B cell (primary cell): ENCODE measurements around the gene FLT1. TPM values are rescaled to one million over a fixed set of nuclear protein-coding genes. Genes with fewer than 3 reads are reported as not detected.

Experiments
- ATAC-seq: fragments of 200-7000 bp; cut with Tn5 transposase; one replicate; pipeline ENCODE4 v1.10.0; 2021; ENCODE audit warnings: low read depth, mild to moderate bottlenecking, moderate number of reproducible peaks, moderate library complexity
- CTCF ChIA-PET: fragments of 350-600 bp; sonication (Branson Sonifier 250); formaldehyde crosslinking; loops from one replicate; lab custom pipeline; 2021; ENCODE audit warnings: antibody characterized with exemption, inconsistent platforms; lab: Charles Lee
- POLR2A ChIA-PET: fragments of 350-600 bp; sonication (Branson Sonifier 250); formaldehyde crosslinking; loops from one replicate; lab custom pipeline; 2021; ENCODE audit warnings: antibody characterized with exemption; lab: Charles Lee
- DNase-seq: peaks from one replicate; pipeline ENCODE4 v3.0.0; 2013
- H2AFZ ChIP-seq: 2 replicates; pipeline ENCODE4 v1.6.1; 2012; ENCODE audit warnings: mild to moderate bottlenecking, low read depth, low read length; ENCODE audit not compliant: insufficient read depth, poor library complexity, severe bottlenecking
- H3K27ac ChIP-seq, 2 donors: 1 replicate in 1 of 2; 2 replicates in 1 of 2; pipeline ENCODE4 v1.5.1; 2012 to 2013; ENCODE audit warnings: low read length in 2 of 2, mild to moderate bottlenecking in 2 of 2, moderate library complexity in 1 of 2
- H3K27me3 ChIP-seq, 4 experiments: fragments of 200-600 bp in 1 of 4; sonication (generic) in 1 of 4; replicated peaks in 1 of 4; 1 replicate in 2 of 4; 2 replicates in 2 of 4; pipeline versions ENCODE4 v1.6.1 to v1.7.0; 2013 to 2016; ENCODE audit warnings: low read length in 3 of 4, mild to moderate bottlenecking in 2 of 4, mixed read lengths in 1 of 4, moderate library complexity in 1 of 4; ENCODE audit not compliant: insufficient read depth in 4 of 4, control insufficient read depth in 3 of 4; ENCODE audit errors: control extremely low read depth in 1 of 4
- H3K36me3 ChIP-seq, 2 experiments: replicated peaks in 1 of 2; 1 replicate in 1 of 2; 2 replicates in 1 of 2; pipeline versions ENCODE4 v1.6.1 to v1.7.1; 2013; ENCODE audit warnings: low read length in 1 of 2; ENCODE audit not compliant: insufficient read depth in 2 of 2, control insufficient read depth in 1 of 2; ENCODE audit errors: control extremely low read depth in 1 of 2, extremely low read depth in 1 of 2
- H3K4me1 ChIP-seq, 2 donors: fragments of 200-600 bp in 1 of 2; sonication (generic) in 1 of 2; 1 replicate in 1 of 2; 2 replicates in 1 of 2; pipeline versions ENCODE4 v1.5.1 to v1.6.1; 2013 to 2017; ENCODE audit warnings: low read length in 2 of 2; ENCODE audit not compliant: control insufficient read depth in 2 of 2, insufficient read depth in 2 of 2
- H3K4me2 ChIP-seq: replicated peaks from 2 replicates; pipeline ENCODE3; 2012; ENCODE audit warnings: mild to moderate bottlenecking, low read depth, low read length; ENCODE audit not compliant: poor library complexity, severe bottlenecking
- H3K4me3 ChIP-seq, 5 experiments: fragments of 200-600 bp in 1 of 5; sonication (generic) in 1 of 5; 1 replicate in 3 of 5; 2 replicates in 2 of 5; pipeline versions ENCODE4 v1.5.1 to v1.7.0; 2011 to 2016; ENCODE audit warnings: low read length in 4 of 5, mild to moderate bottlenecking in 4 of 5, low read depth in 2 of 5, control low read depth in 1 of 5, moderate library complexity in 1 of 5; ENCODE audit not compliant: insufficient read depth in 1 of 5; ENCODE audit errors: control extremely low read depth in 1 of 5, extremely low read depth in 1 of 5
- H3K79me2 ChIP-seq: fragments of 200-600 bp; sonication (generic); one replicate; pipeline ENCODE4 v1.6.0; 2016; ENCODE audit warnings: low read length; ENCODE audit not compliant: control insufficient read depth, insufficient read depth
- H3K9ac ChIP-seq: fragments of 200-600 bp; sonication (generic); 2 replicates; pipeline ENCODE4 v1.6.1; 2017; ENCODE audit warnings: mild to moderate bottlenecking, low read length, moderate library complexity
- H3K9me3 ChIP-seq, 3 donors: one replicate each; pipeline versions ENCODE4 v1.6.1 to v1.7.1; 2013; ENCODE audit warnings: low read length in 2 of 3; ENCODE audit not compliant: control insufficient read depth in 2 of 3, insufficient read depth in 1 of 3; ENCODE audit errors: control extremely low read depth in 1 of 3
- H4K20me1 ChIP-seq: 2 replicates; pipeline ENCODE4 v1.6.0; 2012; ENCODE audit warnings: mild to moderate bottlenecking, low read length; ENCODE audit not compliant: insufficient read depth, control insufficient read depth, poor library complexity, severe bottlenecking
- H3K27ac Mint-ChIP-seq: one replicate; pipeline ENCODE4 v1.8.0; 2021; ENCODE audit warnings: mixed read lengths
- H3K27me3 Mint-ChIP-seq: one replicate; pipeline ENCODE4 v1.8.0; 2021; ENCODE audit warnings: mixed read lengths
- H3K4me1 Mint-ChIP-seq: one replicate; pipeline ENCODE4 v1.8.0; 2021; ENCODE audit warnings: mixed read lengths
- H3K4me3 Mint-ChIP-seq: one replicate; pipeline ENCODE4 v1.8.0; 2021; ENCODE audit warnings: mixed read lengths
- H3K9me3 Mint-ChIP-seq: one replicate; pipeline ENCODE4 v1.8.0; 2022; ENCODE audit warnings: mixed read lengths; ENCODE audit not compliant: insufficient read depth
- EZH2 ChIP-seq: IDR thresholded peaks from 2 replicates; pipeline ENCODE4 v1.6.1; 2012; ENCODE audit warnings: borderline replicate concordance, low read depth, mild to moderate bottlenecking, moderate library complexity, low read length; ENCODE audit not compliant: insufficient read depth, poor library complexity, severe bottlenecking
- WGBS: methylation state at CpG from one replicate; pipeline ENCODE4 v1.1.5; 2013; ENCODE audit warnings: missing lambda C conversion rate; ENCODE audit not compliant: insufficient coverage; 5-methylcytosine and 5-hydroxymethylcytosine counted together
- intact Hi-C: fragments of 100-400 bp; cut with micrococcal nuclease; formaldehyde crosslinking; loops from one replicate; pipeline ENCODE4 v1.10.0; 2022
- polyA plus RNA-seq: library from polyadenylated mRNA; depleted of rRNA; stranded (reverse); fragments of >200 nt; gene quantifications from 2 replicates; pipeline ENCODE4 v1.2.3, GENCODE V29; 2012
- total RNA-seq, 2 donors: library from RNA; stranded (reverse); fragments of 120-200 nt in 1 of 2; gene quantifications; 1 replicate in 1 of 2; 2 replicates in 1 of 2; pipeline versions ENCODE4 v1.2.3 to v1.2.4, GENCODE V29; 2013 to 2022
- TF ChIP-seq, protein P1 (sequence below): fragments of 200-600 bp; IDR thresholded peaks from one replicate; pipeline ENCODE4 v1.8.0; 2022; ENCODE audit warnings: antibody characterized with exemption, mild to moderate bottlenecking

FLT1 gene
- total and polyA plus RNA-seq, 2 donors (not counting 1 experiment from before 2014, with no cell fraction given), result 1.1 to 1.2 TPM

DNA sequence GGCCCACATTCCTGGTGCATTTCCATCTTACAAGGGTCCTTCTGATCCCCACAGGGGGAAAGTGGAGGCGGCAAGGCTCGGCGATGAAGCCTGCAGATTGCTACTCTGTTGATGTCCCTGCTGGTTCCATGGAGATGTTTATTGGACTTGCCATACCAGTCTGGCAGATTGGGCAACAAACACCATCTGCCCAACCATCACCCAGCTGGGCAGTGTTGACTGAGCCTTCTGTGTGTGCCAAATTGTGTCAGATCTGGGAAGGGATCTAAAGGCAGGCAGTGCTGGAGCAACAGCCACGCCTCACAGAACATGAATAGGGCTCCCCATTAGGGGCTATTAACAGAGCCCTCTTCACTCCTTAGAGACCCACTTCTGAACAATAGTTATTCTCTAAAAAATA lies 35.0 kb downstream of the FLT1 start:
- CTCF ChIA-PET, result no interaction called here
- no peaks in the 10 kb centered on the region for H3K4me1 Mint-ChIP-seq

DNA sequence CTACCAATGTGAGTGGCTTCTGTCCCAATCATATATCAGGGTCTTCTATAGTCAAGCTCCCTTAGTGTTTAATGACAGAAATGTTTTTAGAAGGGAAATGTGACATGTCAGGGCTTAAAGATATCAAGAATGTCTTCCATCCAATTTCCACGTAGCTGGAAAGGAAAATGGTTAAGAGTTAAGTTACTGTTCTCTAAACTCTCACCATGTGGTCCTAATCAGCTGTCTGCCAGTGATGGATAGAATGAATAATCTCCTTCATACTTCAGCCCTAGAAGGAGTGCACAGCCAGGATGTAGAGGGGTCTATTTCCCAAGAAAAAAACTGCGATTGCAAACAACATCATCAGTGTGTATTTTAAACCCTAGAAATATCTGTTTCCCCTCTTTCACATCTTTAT lies 36.3 kb downstream of the FLT1 start:
- CTCF ChIA-PET, result no interaction called here
- no CpG with 5 or more reads among the region's 2 CpGs for WGBS

More for the DNA sequence above, 35.0 kb downstream of the FLT1 start:
- Histone ChIP-seq H3K27ac (no peak overlapping the region), H3K4me3 (no peak overlapping the region), H3K27me3 (no peaks in the 10 kb centered on the region), H3K4me2 (no peak overlapping the region), H2AFZ (no peak overlapping the region), H3K4me1 (no peaks in the 10 kb centered on the region), H3K36me3 (no peaks in the 10 kb centered on the region), H3K9me3 (no peaks in the 10 kb centered on the region), H3K79me2 (no peaks in the 10 kb centered on the region), H4K20me1 (no peaks in the 10 kb centered on the region), H3K9ac (no peak overlapping the region)
- intact Hi-C loops, result no loop called here
- Mint-ChIP-seq H3K27me3 (peaks cover 6% of the 10 kb centered on the region), H3K27ac (no peak overlapping the region), H3K9me3 (no peaks in the 10 kb centered on the region), H3K4me3 (no peak overlapping the region)
- POLR2A ChIA-PET, result interaction anchor here (0.8 kb wide), 1 partner anchor 1519 kb away, joined by 8 read pairs; no protein-coding TSS in a partner anchor
- DNase-seq (no peak), ATAC-seq (no peak)
- WGBS, result 89% methylated on average over 4 of the region's 4 CpGs
- no peak for TF ChIP-seq EZH2
- TF ChIP-seq, protein P1, sequence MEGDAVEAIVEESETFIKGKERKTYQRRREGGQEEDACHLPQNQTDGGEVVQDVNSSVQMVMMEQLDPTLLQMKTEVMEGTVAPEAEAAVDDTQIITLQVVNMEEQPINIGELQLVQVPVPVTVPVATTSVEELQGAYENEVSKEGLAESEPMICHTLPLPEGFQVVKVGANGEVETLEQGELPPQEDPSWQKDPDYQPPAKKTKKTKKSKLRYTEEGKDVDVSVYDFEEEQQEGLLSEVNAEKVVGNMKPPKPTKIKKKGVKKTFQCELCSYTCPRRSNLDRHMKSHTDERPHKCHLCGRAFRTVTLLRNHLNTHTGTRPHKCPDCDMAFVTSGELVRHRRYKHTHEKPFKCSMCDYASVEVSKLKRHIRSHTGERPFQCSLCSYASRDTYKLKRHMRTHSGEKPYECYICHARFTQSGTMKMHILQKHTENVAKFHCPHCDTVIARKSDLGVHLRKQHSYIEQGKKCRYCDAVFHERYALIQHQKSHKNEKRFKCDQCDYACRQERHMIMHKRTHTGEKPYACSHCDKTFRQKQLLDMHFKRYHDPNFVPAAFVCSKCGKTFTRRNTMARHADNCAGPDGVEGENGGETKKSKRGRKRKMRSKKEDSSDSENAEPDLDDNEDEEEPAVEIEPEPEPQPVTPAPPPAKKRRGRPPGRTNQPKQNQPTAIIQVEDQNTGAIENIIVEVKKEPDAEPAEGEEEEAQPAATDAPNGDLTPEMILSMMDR, result no peak

More for the DNA sequence above, 36.3 kb downstream of the FLT1 start:
- Histone ChIP-seq H2AFZ (no peak overlapping the region), H3K27me3 (no peaks in the 10 kb centered on the region), H3K9me3 (no peaks in the 10 kb centered on the region), H3K4me1 (no peaks in the 10 kb centered on the region), H3K9ac (no peak overlapping the region), H3K36me3 (no peaks in the 10 kb centered on the region), H3K4me3 (no peak overlapping the region), H3K4me2 (no peak overlapping the region), H3K27ac (no peak overlapping the region), H3K79me2 (no peaks in the 10 kb centered on the region), H4K20me1 (no peaks in the 10 kb centered on the region)
- POLR2A ChIA-PET, result no interaction called here
- H3K4me1 Mint-ChIP-seq, result no peaks in the 10 kb centered on the region
- TF ChIP-seq, protein P1, result no peak
- TF ChIP-seq EZH2, result no peak
- no peak overlapping the region for H3K27ac Mint-ChIP-seq
- peaks cover 15% of the 10 kb centered on the region for H3K27me3 Mint-ChIP-seq
- no peaks in the 10 kb centered on the region for H3K9me3 Mint-ChIP-seq
- intact Hi-C loops, result no loop called here
- ATAC-seq, result no peak
- H3K4me3 Mint-ChIP-seq, result no peak overlapping the region
- DNase-seq, result no peak
